Loucy (cell line): ENCODE results near the gene UBR4.

ENCODE experiments used
- CTCF ChIP-seq: fragments of 200-600 bp; sonication (generic); conservative IDR thresholded peaks from 2 replicates; pipeline ENCODE4 v1.5.1; 2014; ENCODE audit warnings: mild to moderate bottlenecking, antibody characterized with exemption, low read length
- EZH2phosphoT487 ChIP-seq: fragments of 200-600 bp; IDR thresholded peaks from 2 replicates; pipeline ENCODE4 v1.6.1; 2018; ENCODE audit warnings: antibody characterized with exemption, mild to moderate bottlenecking, moderate library complexity, borderline replicate concordance

DNA sequence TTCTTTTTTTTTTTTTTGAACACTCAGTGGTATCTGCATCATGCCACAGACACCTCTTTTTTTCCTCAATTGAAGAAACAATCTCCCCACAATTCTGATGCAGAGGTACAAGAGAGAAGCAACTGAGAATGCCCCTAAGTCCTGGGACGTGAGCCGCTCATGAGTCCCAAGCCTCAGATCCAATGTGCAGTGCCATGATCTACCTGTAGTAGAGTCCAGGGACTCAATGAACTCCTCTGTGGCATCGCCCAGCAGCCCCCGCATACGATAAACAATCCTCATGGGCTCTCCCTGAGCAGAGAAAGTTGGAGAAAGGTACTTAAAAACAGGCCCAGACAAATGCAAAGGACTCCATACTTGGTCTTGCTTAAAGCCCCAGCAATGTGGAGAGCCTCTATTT lies 113.1 kb downstream of the UBR4 start:
- no peak for TF ChIP-seq CTCF
- TF ChIP-seq EZH2phosphoT487: no peak
